Stimulated activated CD8-positive, alpha-beta memory T cell treated with anti-CD3 and anti-CD28 coated beads, Interleukin-15, amount 100 ng/mL, for 48 hours (primary cell): ENCODE measurements around the gene MYLK.
"Not testable (repeated sequence)": the region's sequence is repeated elsewhere in the genome, so short reads cannot be mapped to it uniquely, and the experiment has no call there.

ENCODE experiments used
- DNase-seq, 2 donors: peaks; one replicate each; pipeline ENCODE4 v3.0.0-alpha.2; 2020; ENCODE audit warnings: low read depth in 2 of 2

MYLK gene

DNA sequence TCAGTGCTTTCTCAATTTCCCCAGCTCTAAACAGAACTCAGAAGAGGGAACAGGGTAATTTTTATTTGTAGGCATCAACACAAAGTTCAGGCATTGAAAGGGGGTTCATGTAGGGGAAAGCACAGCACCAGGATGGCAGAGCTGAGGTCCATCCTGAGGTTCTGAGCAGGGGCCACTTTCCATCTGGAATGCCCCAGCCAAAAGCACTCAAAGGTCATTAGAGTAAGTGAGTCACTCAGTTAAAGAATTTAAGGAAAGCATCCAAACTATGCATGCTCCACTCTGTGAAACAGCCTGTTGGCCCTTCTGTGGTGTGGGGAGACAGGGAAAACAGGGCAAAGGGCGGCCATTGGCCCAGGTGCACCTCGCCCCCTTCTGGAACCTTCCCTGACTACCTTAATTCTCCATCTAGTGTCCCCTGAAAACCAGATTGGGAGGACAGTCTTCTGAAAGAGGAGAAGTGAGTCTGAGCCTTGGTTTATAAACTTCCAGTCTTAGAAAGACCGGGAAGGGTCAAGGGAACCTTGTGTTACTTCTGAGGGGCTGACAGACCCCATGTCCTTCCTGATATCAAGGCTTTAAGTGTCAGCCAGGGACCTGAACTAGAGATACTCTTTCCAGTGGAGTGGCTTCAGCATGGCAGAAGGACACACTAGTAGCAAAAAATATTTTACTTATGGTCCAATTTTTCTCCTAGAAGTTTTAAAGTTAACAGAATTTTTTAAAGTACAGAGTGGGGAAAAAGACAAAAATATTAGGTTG is 133.3 kb downstream of the MYLK start:
- DNase-seq, result no peak

DNA sequence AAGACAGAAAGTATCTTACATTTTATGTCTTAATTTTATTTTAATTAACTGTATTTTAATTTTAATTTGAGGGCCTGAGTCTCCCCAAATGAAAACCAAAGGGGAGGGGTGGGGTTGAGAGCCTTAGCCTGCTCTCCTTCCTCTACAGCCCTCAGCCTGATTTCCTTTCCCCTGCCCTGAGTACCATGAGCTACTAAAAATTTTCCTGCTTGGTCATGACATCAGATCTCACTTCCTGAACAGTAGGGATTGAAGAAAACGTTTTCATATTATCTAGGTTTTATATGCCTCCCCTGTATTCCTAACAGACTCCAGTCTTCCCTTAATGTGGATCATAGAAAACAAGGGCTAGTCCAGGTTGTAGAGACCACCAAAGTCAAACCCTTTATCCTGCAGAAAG is 133.9 kb downstream of the MYLK start:
- DNase-seq, result no peak

GRCh38 chr3:123749711-123750110 is 134.4 kb downstream of the MYLK start:
- no peak for DNase-seq

GRCh38 chr3:123745184-123745855 is 138.8 kb downstream of the MYLK start:
- no peak for DNase-seq

DNA sequence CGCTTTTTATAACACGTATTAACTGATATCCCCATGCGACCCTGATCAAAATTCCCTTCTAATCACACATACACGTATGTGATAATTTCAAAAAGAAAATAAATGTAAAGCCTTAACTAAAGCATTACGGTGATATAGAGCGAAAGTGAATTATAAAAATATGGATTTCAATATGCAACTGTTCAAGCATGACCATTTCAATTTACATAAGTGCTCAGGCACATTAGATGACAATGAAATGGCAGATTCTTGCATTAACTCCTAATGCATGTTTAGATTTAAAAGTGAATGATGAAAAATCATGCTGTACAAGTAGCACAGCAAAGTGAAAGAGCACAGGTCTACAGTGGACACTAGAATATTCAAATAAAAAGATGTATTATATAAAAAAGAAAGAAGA is 140.1 kb downstream of the MYLK start:
- DNase-seq, result no peak

DNA sequence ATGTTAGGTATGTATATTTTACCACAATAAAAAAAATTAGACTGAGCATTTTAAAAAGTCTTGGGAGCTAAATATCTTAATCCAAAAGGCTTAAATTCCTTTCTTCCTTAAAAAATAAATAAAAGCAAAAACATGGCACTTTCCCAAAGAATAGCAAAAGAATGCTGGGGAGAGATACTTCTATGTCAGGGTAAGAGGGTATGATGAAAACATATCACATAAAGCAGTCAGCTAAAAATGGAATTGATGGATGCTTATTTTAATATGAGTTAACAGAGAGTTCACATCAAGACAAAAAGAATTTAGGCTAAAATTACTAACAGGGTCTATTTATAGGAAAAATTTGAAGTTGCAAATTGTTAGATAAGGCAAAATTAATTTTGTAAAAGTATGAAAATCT is 141.0 kb downstream of the MYLK start:
- no peak for DNase-seq

DNA sequence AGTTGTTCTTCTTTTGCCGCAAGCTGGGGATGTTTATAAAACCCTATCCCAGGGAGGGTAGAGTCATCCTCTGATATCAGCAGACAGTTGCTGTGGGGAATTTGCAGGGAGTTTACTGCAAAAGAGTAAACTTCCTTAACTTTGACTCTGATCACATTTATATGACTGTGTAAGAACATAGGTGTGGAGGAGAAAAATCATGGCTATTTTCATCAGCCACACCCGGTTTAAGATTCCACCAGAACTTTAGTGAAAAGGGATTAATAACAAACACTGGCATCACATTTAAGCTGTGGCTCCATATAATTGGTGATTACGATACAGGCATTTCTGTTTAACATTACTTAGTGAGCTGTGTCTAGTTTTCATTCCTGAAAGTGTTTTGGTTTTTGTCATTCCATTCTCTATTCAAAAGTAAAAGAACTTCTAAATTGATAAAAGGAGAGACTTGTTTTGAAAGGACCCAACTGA is 143.1 kb downstream of the MYLK start:
- no peak for DNase-seq

- no peak for DNase-seq
These were observed 143.7 kb downstream of the MYLK start for GRCh38 chr3:123740391-123740822.

DNA sequence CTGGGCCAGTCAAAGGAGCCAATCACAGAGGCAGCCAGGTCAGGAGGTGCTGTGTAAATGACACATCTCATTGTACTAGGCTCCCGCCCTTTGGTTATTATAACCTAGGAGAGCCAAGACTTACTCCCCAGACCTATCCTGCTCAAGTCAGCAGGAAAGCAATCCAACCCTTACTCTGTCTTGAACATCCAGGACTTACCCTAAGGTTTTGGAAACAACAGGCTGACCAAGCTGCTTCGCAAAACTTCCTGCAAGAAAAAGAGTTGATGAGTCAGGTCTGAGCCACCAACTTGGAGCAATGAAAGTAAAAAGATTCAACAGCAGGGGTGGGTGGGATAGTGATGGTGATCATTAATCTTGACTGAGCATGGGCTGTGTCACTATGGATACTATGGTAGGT is 144.4 kb downstream of the MYLK start:
- no peak for DNase-seq

DNA sequence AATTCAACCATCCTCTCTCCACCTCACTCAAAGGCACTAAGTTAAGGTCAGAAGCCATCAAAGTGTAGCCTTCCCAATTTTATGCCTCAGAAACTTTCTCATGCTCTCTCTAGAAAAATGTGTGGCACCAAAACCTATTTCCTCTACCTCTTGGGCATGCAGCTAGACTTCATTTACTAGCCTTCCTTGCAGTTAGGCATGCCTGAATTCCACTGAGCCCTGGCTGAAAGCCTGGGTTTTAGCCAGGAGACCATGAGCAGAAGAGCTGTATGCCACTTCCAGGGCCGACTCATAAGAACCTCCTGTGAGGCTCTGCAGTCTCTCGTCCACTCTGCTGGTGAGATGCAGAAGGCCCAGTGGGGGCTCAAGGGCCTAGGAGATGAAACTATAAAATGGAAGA is 145.0 kb downstream of the MYLK start:
- DNase-seq, result no peak

DNA sequence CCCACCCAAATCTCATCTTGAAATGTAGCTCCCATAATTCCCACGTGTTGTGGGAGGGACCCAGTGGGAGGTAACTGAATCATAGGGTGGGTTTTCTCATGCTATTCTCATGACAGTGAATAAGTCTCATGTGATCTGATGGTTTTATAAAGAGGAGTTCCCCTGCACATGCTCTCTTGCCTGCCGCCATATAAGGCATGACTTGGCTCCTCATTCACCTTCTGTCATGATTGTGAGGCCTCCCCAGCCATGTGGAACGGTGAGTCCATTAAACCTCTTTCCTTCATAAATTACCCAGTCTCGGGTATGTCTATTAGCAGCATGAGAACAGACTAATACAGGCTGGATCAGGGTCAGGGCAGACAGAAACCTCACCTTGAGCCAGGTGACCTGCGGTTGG is 145.6 kb downstream of the MYLK start:
- DNase-seq, result not testable (repeated sequence)

GRCh38 chr3:123737168-123737567 is 147.0 kb downstream of the MYLK start:
- DNase-seq, result no peak

- DNase-seq, result no peak
These were observed 148.7 kb downstream of the MYLK start for GRCh38 chr3:123735456-123735855.

DNA sequence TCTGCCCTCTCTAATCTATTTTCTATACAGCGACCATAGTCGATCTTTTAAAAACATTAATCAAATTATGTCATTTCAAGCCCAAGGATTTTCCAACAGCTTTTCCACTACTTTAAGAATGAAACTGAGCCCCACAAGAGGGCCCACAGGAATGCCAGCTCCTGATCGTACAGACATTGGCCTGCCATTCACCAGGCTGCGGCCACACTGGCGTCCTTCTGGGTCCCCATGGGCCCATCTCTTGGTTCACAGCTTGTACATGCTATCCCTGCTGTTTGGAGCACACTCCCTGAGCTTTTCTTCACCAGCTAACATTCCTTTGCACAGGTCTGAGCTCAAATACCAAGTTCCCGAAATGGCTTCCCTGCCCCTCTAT is 149.6 kb downstream of the MYLK start:
- no peak for DNase-seq

DNA sequence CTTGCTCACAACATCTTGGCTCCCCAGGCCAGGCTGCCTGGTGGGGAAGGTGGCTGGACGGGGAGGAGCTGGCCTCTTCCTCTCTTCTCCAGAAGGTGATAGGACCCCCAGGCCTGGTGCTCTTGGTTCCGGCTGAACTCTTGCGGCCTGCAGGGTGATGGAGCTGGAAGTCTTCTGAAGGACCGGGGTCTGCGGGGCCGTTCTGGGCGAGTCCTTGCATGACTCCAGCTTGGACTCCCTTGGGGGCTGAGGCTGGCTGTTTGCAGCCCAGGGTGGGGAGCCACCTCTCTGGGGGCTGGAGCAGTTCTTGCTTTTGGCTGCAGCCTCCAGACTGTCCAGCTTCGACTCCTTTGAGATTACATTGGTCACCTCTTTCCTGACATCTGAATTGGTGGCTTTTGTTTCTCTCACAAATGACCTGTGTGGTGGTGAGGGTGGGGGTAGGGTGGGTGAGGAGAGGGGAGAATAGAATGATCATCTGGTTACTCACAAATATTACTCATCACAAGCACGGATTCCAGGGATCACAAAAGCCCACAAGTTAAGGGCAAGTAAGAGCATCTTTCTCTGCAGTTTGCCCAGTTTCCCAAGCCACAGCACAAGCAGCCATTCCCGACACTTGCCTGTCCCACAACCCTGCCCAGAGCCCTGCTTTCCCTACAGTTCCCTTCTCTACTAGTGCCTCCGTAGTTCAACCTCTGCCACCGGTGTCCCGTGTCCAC is 150.2 kb downstream of the MYLK start:
- DNase-seq, result no peak

DNA sequence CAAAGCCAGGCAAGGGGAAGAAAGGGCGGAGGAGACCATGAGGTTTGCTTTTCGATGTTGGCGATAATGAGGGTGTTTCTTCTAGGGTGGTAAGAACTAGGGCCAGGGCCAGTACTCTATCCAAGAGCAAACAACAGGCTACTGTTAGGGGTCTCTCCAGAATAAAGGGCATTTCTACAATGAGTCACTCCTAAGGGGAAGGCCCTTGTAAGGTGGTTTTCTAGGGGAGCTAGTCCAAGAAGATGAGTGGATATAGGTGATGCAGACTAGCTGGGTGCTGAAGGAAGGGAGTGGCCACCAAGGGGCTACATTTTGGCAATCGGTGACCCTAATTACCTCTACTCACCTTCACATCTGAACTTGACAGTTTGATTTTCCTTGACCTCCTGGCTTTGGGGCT is 150.8 kb downstream of the MYLK start:
- DNase-seq, result no peak

DNA sequence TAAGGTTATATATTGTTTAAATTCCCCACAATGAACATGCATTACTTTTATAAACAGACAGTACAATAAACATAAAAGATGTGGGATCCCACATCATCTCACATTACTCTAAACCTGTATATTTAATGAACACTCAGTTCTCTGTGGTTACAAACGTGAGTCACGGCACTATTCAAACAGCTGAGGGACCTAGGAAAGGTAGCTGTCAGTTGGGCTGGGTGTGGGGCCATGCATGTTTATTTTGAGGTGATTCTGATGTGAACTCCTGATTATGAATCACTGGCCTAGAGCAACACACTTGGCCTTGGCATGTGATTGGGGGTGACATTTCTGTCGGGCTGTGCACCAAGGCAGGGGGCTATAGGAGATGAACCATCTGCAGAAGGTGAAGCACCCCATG is 151.7 kb downstream of the MYLK start:
- DNase-seq, result no peak

- DNase-seq, result no peak
These were observed 153.3 kb downstream of the MYLK start for GRCh38 chr3:123730829-123731228.

GRCh38 chr3:123728991-123729390 is 155.1 kb downstream of the MYLK start:
- DNase-seq, result no peak

DNA sequence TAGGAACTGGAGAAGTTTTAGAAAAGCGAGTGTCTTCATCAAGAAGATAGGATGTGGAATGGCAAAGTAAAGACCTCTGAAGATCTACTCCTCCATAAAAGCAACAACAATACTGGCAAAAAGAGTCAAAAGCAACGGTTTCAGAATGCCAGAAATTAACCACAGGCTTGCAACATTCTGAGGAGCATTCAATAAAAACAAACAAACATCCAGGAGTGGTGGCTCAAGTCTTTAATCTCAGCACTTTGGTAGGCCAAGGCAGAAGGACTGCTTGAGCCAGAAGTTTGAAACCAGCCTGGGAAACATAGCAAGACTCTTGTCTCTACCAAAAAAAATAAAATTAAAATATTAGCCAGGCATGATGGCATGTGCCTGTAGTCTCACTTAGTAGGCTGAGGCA is 156.1 kb downstream of the MYLK start:
- DNase-seq, result no peak

DNA sequence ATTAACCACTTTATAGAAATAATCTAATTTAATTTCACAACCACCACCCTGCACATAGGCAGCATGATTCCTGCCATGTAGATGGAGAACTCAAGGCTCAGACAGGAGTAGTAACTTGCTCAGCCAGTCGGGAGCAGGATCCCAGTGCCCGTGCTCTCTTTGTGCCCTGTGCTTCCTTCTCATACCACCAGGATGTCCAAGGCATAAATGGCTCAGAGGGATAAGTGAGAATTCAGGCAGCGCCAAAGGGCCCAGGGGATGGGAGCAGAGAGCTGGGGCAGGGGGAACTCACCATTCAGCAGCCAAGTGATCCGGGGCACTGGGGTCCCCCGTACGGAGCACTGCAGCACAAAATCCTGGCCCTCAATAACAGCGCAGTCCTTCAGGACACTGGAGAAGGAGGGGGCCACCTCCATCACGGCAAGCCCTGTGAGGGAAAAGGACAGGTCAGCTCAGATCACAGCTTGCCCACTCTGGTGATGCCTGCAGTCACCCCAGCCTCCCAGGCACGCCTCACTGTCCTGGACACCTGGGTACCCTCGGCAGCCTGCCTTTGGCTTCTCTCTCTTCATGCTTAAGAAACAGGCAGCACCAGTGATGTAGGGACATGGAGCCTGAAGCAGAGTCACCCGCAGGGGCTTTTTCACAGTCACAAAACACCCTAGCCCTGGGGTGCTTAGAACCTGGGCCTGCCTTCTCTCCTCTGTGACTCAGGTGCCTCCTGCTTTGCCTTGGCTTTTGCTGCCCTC is 158.3 kb downstream of the MYLK start:
- DNase-seq, result no peak

DNA sequence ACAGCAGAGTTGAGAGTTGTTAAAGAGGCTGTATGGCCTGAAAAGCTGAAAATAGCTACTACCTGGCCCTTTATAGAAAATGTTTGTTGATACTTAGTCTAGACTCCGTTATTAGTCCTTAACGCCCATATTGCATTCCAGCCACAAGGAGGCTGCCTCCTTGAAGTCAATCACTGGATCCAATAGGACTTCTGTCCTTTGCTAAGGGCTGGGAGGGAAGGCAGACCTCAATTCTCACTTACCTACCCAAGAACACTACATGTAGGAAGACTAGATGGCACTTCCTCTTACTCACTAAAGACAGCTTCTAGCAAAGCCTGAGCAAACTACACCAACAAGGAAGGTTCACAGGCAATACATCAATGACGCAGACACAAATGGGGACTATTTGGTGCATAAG is 159.8 kb downstream of the MYLK start:
- DNase-seq, result no peak
